Activated CD4-positive, alpha-beta T cell treated with anti-CD3 and anti-CD28 coated beads, Interleukin-2, Interleukin-6, amounts not matched to agents 100 ng/mL and 50 ng/mL, durations not matched to agents 16 hours and 8 hours (primary cell): ENCODE results near the gene F12.
"Not testable (repeated sequence)": the region's sequence is repeated elsewhere in the genome, so short reads cannot be mapped to it uniquely, and the experiment has no call there.

ENCODE experiments used
- DNase-seq: peaks from one replicate; pipeline ENCODE4 v3.0.0-alpha.2; 2020

The F12 gene

GRCh38 chr5:177367323-177367848, 42.0 kb downstream of the F12 start:
- no peak for DNase-seq

- DNase-seq = no peak
Measured at GRCh38 chr5:177366528-177367322, 42.6 kb downstream of the F12 start.

DNA sequence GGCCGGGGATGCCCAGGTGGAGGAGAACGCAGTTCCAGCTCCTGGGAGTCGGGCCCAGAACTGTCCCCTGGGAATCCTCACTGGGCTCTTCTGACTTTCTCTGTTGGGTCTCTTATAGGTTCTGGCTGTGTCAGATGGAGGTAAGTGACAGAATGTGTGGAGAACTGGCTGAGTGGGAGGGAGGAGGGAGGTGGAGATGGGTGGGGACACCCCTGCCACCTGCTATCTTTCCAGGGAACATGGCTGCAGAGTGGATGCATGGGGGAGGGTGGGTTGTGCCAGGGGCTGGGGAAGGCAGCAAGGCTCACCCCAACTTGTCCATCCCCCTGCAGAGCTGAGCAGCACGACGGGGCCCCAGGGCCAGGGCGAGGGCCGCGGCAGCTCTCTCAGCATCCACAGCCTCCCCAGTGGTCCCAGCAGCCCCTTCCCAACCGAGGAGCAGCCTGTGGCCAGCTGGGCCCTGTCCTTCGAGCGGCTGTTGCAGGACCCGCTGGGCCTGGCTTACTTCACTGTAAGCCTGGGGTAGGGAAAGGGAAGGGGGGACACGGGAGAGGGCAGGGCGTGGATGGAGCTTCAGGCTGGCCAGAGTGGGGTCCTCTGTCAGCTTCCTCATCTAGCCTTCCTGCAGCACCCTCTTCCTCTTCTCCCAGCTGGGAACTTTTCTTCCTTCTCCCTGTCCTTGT, 43.4 kb downstream of the F12 start:
- DNase-seq = no peak

- DNase-seq = peak; percentile 85
Measured at GRCh38 chr5:177364159-177364962, 45.0 kb downstream of the F12 start.

GRCh38 chr5:177363565-177363964, 45.8 kb downstream of the F12 start:
- no peak for DNase-seq

DNA sequence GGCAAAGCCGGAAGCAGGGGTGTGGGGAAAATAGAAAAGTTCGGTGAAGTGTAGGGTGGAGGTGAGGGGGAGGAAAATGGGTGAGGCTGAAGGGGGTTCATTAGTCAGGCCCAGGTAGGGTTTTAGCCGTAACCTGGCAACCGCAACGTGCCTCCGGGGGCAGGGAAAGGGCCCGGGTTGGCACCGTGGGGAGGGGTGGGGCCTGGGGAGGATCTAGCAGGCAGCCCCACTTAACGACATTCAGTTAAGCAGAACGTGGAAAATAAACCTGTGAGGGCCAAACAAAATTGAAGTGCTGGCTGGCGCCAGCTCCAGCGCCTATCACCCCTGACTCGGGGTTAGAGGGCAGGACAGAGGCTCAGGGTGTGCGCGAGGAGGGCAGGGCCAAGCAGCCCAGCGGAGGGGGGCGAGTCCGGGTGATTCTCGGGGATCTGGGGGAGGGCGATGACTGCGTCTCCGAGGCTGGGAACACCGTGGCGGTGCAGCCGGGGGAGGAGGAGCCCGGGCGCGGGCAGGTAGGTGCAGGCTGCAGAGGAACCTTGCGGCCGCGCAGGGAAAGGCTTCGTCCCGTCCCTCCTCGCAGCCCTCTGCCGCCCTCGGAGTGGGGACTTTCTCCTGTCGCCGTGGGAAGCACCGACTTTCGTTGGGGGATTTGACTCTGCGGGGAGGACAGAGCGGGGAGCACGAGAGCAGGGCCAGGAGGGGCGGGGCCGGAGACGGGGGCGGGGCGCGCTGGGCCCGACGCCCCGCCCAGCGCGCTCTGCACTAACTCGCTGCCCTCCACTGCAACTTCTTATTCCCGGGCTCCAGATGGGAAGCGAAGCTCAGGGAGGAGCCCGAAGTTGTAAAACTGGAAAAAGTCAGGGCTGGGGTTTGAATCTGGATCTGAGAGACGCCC, 46.5 kb downstream of the F12 start:
- DNase-seq = peak; percentile 73

DNA sequence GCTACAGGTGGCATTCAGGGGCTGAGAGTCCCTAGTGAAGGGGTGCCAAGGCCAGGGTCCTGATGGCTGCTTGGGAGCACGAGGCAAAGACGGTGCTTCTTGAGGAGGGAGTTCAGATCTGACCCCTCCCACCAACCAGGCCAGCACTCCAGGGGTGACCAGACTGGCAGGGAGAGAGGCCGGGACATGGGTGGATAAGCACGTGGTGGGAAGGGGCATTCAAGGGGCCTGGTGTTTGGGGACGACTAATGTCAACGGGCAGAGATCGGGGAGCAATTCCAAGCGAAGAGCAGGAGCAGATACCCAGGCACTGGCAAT, 47.1 kb downstream of the F12 start:
- DNase-seq = no peak

- no peak for DNase-seq
Measured at GRCh38 chr5:177361418-177362291, 47.7 kb downstream of the F12 start.

DNA sequence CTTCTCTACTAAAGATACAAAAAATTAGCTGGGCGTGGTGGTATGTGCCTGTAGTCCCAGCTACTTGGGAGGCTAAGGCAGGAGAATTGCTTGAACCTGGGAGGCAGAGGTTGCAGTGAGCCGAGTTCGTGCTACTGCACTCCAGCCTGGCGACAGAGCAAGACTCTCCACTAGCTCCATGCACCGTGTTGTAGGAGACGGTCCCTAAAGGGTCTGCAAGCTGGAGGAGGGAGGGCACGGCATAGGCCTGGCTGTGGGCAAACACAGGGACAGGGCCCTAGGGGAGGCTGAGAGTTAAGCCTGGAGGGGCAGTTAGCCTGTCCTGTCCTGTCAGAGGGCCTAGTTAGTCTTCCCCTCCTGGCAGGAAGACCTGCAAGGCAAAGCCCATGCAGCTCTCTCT, 48.6 kb downstream of the F12 start:
- DNase-seq = not testable (repeated sequence)

DNA sequence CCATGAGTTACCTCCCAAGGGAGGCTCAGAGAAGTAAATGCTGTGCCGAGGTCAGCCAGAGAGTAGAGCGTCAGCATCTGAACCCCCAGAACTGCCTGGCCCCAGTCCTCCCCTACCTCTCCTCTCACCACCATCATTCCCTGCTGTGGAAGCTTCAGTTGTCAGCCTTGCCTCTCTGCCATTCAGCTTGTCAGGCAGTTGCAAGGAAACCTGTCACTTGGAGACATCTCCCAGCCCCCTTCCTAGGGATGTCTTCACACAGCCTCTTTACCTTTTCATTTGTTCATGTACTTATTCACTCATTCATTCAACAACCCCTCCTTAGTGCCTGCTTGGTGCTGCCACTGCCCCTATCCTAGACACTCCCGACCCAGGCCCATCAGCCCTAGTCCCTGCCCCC, 49.5 kb downstream of the F12 start:
- no peak for DNase-seq

DNA sequence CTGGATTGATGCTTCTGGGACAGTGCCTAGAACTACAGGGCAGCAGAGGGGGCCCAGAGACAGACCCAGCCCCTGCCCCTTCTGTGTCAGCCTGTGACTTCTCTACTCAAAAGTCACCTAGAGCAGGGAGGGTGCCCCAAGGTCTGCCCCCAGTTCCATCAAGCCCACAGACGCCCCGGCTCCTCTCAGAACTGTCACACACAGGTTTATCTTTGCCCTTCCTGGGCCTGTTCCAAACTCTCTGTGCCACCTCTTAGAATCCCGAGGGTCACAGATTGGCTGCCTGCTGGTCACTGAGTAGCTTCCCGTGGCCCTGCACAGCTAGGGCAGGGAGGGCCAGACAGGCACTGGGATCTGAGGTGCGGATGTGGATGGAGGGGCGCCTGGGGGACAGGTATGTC, 49.9 kb downstream of the F12 start:
- no peak for DNase-seq

- DNase-seq = no peak
Measured at GRCh38 chr5:177358370-177358819, 51.0 kb downstream of the F12 start.

DNA sequence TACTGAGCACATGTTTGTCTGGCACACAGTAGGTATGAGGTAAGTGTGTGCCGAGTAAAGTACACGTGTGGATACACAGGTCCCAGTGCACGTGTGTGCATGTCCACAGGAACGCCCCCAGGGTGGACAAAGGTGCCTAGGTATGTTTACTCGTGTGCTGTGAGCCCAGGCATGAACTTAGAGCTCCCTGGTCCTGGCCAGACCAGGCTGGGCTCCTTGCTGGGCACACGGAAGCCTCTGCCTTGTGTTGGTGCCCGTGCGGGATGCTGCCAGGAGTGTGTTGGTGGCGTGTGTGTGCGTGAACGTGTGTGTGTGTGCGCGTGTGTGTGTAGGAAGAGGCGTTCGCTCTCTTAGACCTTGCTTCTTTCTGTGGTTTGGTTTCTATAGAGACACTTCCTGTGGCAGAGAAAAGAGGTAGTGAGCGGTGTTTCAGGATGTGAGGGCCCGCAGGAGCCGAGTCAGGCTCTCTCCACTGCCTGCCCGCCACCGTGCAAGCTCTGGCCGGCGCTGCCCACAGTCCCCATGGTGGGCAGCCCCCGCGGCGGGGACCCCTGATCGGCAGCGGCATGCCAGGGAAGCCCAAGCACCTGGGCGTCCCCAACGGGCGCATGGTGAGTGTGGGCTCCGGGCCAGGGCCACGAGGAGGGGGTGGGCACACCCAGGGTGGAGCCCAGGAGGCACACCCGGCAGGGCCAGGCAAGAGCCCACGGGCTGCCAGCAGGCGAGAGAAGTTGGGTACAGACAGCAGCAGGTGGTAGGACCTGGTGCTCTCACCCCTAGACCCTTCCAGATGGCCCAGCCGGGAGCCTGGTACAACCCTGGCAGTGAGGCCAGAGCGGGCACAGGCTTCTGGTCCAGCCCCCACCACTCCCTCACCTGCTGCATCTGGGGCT, 51.7 kb downstream of the F12 start, which contains the start of gene RGS14:
RGS14 (plus strand) TSS at position 466 of the 893 bp plus-strand sequence; CDS start at position 567, 101 bp downstream.
- DNase-seq = peak; percentile 91

GRCh38 chr5:177357146-177357458, 52.3 kb downstream of the F12 start:
- DNase-seq = no peak

GRCh38 chr5:177356746-177357145, 52.6 kb downstream of the F12 start:
- DNase-seq = no peak

GRCh38 chr5:177355868-177356168, 53.5 kb downstream of the F12 start:
- no peak for DNase-seq

DNA sequence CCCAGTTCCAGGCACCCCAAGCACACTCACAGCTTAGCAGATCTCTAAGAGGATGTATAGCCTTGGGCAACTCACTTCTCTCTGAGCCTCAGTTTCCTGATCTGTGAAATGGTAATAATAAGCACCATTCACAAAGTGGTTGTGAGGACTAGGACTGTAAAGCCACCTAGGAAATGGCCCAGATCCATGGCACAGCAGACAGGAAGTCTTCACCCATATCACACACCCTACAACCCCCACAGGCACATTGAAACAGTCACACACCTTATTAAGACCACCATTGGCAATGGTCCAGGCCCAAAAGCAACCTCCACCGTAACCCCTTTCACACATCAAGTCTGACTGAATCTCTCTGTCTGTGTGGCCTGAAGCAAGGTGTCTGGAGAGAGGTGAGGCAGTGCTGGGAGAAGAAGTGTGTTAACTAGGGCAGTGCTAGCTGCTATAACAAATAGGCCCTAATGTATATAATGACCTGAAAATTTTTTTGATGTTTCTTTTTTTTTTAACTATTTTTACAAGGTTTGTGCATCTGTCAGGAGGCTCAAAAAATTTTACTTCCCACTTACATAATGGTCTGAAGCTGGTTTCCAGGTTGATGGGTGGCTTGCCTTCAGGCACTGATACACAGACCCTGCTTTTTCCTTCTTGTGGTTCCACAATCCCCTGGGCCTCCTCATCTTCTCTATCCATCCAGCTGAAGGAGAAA, 54.0 kb downstream of the F12 start:
- DNase-seq = no peak

- DNase-seq = no peak
Measured at GRCh38 chr5:177354711-177355110, 54.7 kb downstream of the F12 start.

- no peak for DNase-seq
Measured at GRCh38 chr5:177354256-177354655, 55.1 kb downstream of the F12 start.

GRCh38 chr5:177353093-177353492, 56.3 kb downstream of the F12 start:
- no peak for DNase-seq
